Natural killer cell (primary cell): Measurements from ENCODE around the gene GNB1L. TPM values are rescaled to one million over a fixed set of nuclear protein-coding genes. Genes with fewer than 3 reads are reported as not detected.
"Not testable (repeated sequence)": the region's sequence is repeated elsewhere in the genome, so short reads cannot be mapped to it uniquely, and the experiment has no call there.

Source experiments
- ATAC-seq, 3 donors: fragments of 150-1000 bp in 2 of 3; fragments of 200-7000 bp in 1 of 3; cut with Tn5 transposase; 1 replicate in 1 of 3; 2 replicates in 2 of 3; pipeline ENCODE4 v1.10.0; 2021; ENCODE audit warnings: mild to moderate bottlenecking in 2 of 3, moderate library complexity in 2 of 3
- DNase-seq, 2 donors: peaks; one replicate each; pipeline versions ENCODE4 v3.0.0 to v3.0.0-alpha.2; 2013 to 2021; ENCODE audit warnings: mixed read lengths in 1 of 2
- H3K27ac ChIP-seq: one replicate; pipeline ENCODE4 v1.5.1; 2013; ENCODE audit warnings: mild to moderate bottlenecking, low read length
- H3K27me3 ChIP-seq: one replicate; pipeline ENCODE4 v1.6.1; 2013; ENCODE audit warnings: low read length; ENCODE audit not compliant: control insufficient read depth, insufficient read depth
- H3K36me3 ChIP-seq: one replicate; pipeline ENCODE4 v1.6.1; 2013; ENCODE audit warnings: low read length; ENCODE audit not compliant: control insufficient read depth, insufficient read depth
- H3K4me1 ChIP-seq: one replicate; pipeline ENCODE4 v1.6.1; 2013; ENCODE audit warnings: low read length; ENCODE audit not compliant: control insufficient read depth, insufficient read depth
- H3K4me3 ChIP-seq: one replicate; pipeline ENCODE4 v1.5.1; 2013; ENCODE audit warnings: low read length
- H3K9me3 ChIP-seq: one replicate; pipeline ENCODE4 v1.6.1; 2013; ENCODE audit warnings: low read length; ENCODE audit not compliant: control insufficient read depth, insufficient read depth
- H3K27ac Mint-ChIP-seq, 2 donors: one replicate each; pipeline ENCODE4 v1.8.0; 2022; ENCODE audit warnings: mild to moderate bottlenecking in 2 of 2, mixed read lengths in 2 of 2, moderate library complexity in 1 of 2
- H3K27me3 Mint-ChIP-seq, 2 donors: one replicate each; pipeline ENCODE4 v1.8.0; 2022; ENCODE audit warnings: low read depth in 2 of 2, mixed read lengths in 2 of 2
- H3K36me3 Mint-ChIP-seq: one replicate; pipeline ENCODE4 v1.8.0; 2022; ENCODE audit warnings: mixed read lengths
- H3K4me1 Mint-ChIP-seq, 2 donors: one replicate each; pipeline ENCODE4 v1.8.0; 2022; ENCODE audit warnings: mixed read lengths in 2 of 2
- H3K4me3 Mint-ChIP-seq: one replicate; pipeline ENCODE4 v1.8.0; 2022; ENCODE audit warnings: mild to moderate bottlenecking, moderate library complexity, mixed read lengths
- H3K9me3 Mint-ChIP-seq, 2 donors: one replicate each; pipeline ENCODE4 v1.8.0; 2022; ENCODE audit warnings: mixed read lengths in 2 of 2
- WGBS: methylation state at CpG from one replicate; pipeline ENCODE4 v1.1.7; 2013; ENCODE audit warnings: missing lambda C conversion rate; ENCODE audit not compliant: insufficient coverage; 5-methylcytosine and 5-hydroxymethylcytosine counted together
- intact Hi-C: fragments of 100-400 bp; cut with micrococcal nuclease; formaldehyde crosslinking; loops from one replicate; pipeline ENCODE4 v1.14.2; 2022
- total RNA-seq, 4 donors: library from RNA; stranded (reverse); fragments of 120-200 nt in 1 of 4; gene quantifications; one replicate each; pipeline versions ENCODE4 v1.2.3 to v1.2.4, GENCODE V29; 2013 to 2022
- TF ChIP-seq, protein P1 (sequence below): fragments of 200-600 bp; IDR thresholded peaks from one replicate; pipeline ENCODE4 v1.8.0; 2022; ENCODE audit warnings: antibody characterized with exemption

The GNB1L gene
- total RNA-seq, 3 donors from 2014 or later (not counting 1 experiment from before 2014, with no cell fraction given) = 5.1 to 5.3 (median 5.3) TPM

DNA sequence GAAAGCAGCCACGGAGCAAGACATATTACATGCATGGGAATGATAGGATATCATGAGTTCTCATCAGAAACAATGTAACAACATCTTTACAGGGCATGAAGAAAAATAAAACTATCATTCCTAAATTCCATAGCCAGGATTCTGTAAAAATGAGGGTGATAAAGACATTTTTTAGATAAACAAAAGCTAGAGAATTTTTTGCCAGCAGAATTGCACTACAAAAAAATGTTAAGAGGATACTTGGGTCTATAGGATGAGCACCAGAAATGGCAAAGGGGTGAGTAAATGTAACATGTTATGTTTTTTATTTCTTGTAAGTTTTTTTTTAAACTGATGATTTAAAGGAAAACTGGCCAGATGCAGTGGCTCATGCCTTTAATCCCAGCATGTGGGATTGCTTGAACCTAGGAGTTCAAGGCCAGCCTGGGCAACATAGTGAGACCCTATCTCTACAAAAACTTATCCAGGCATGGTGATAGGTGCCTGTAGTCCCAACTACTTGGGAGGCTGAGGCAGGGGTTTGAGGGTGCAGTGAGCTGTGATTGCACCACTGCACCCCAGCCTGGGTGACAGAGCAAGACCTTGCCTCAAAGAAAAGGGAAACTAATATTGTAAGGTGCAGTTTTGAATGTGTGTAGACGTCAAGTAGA lies 60.9 kb downstream of the GNB1L start:
- Mint-ChIP-seq H3K27ac (no peak overlapping the region), H3K9me3 (peaks cover 0 to 4% of the 10 kb centered on the region in 2 donors), H3K4me1 (no peaks in the 10 kb centered on the region), H3K27me3 (no peaks in the 10 kb centered on the region), H3K36me3 (no peaks in the 10 kb centered on the region), H3K4me3 (no peak overlapping the region)
- ATAC-seq (no peak), DNase-seq (no peak)
- H3K9me3 ChIP-seq = peaks cover 4% of the 10 kb centered on the region
- WGBS = 76% methylated on average over 1 of the region's 2 CpGs
- H3K4me3 ChIP-seq = no peak overlapping the region
- no peaks in the 10 kb centered on the region for H3K27me3 ChIP-seq
- intact Hi-C loops = no loop called here
- TF ChIP-seq, protein P1, sequence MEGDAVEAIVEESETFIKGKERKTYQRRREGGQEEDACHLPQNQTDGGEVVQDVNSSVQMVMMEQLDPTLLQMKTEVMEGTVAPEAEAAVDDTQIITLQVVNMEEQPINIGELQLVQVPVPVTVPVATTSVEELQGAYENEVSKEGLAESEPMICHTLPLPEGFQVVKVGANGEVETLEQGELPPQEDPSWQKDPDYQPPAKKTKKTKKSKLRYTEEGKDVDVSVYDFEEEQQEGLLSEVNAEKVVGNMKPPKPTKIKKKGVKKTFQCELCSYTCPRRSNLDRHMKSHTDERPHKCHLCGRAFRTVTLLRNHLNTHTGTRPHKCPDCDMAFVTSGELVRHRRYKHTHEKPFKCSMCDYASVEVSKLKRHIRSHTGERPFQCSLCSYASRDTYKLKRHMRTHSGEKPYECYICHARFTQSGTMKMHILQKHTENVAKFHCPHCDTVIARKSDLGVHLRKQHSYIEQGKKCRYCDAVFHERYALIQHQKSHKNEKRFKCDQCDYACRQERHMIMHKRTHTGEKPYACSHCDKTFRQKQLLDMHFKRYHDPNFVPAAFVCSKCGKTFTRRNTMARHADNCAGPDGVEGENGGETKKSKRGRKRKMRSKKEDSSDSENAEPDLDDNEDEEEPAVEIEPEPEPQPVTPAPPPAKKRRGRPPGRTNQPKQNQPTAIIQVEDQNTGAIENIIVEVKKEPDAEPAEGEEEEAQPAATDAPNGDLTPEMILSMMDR = no peak
- peaks cover 2% of the 10 kb centered on the region for H3K36me3 ChIP-seq
- no peaks in the 10 kb centered on the region for H3K4me1 ChIP-seq
- no peak overlapping the region for H3K27ac ChIP-seq

DNA sequence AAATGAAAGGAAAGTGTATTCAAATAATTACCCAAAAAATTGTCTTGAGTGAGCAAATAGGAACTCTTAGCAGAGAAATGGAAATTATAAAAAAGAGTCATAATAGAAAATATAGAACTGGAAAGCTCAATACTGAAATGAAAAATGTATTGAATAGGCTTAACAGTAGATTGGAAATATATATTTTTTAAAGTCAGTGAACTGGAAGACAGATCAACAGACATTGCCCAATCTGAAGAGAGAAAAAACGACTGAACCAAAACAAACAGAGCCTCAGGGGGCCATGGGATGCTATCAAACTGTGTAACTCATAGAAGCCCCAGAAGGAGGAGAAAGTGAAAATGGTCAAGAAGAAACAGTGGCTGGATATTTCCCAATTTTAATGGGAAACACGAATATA lies 61.5 kb downstream of the GNB1L start:
- Histone ChIP-seq H3K4me1 (no peaks in the 10 kb centered on the region), H3K27me3 (no peaks in the 10 kb centered on the region), H3K4me3 (no peak overlapping the region), H3K36me3 (peaks cover 2% of the 10 kb centered on the region), H3K27ac (no peak overlapping the region), H3K9me3 (peaks cover 4% of the 10 kb centered on the region)
- Mint-ChIP-seq H3K27me3 (no peaks in the 10 kb centered on the region), H3K4me3 (no peak overlapping the region), H3K36me3 (no peaks in the 10 kb centered on the region), H3K9me3 (peaks cover 0 to 4% of the 10 kb centered on the region in 2 donors), H3K27ac (no peak overlapping the region), H3K4me1 (peaks cover 0 to under 1% of the 10 kb centered on the region in 2 donors)
- no peak for DNase-seq
- intact Hi-C loops = no loop called here
- TF ChIP-seq, protein P1 = no peak
- 64% methylated on average over 1 of the region's 2 CpGs for WGBS
- no peak for ATAC-seq

DNA sequence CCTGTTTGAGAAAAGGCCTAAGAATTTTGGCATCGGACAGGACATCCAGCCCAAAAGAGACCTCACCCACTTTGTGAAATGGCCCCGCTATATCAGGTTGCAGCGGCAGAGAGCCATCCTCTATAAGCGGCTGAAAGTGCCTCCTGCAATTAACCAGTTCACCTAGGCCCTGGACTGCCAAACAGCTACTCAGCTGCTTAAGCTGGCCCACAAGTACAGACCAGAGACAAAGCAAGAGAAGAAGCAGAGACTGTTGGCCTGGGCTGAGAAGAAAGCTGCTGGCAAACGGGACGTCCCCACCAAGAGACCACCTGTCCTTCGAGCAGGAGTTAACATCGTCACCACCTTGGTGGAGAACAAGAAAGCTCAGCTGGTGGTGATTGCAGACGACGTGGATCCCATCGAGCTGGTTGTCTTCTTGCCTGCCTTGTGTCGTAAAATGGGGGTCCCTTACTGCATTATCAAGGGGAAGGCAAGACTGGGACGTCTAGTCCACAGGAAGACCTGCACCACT lies 62.2 kb downstream of the GNB1L start:
- H3K27me3 Mint-ChIP-seq, ATAC-seq, H3K27me3 ChIP-seq, H3K36me3 ChIP-seq, H3K27ac Mint-ChIP-seq, H3K4me1 ChIP-seq, H3K4me3 ChIP-seq, H3K27ac ChIP-seq, H3K4me1 Mint-ChIP-seq, H3K9me3 Mint-ChIP-seq, intact Hi-C loops, H3K4me3 Mint-ChIP-seq, H3K9me3 ChIP-seq, DNase-seq, H3K36me3 Mint-ChIP-seq: not testable (repeated sequence)
- 97% methylated on average over 13 of the region's 13 CpGs for WGBS

DNA sequence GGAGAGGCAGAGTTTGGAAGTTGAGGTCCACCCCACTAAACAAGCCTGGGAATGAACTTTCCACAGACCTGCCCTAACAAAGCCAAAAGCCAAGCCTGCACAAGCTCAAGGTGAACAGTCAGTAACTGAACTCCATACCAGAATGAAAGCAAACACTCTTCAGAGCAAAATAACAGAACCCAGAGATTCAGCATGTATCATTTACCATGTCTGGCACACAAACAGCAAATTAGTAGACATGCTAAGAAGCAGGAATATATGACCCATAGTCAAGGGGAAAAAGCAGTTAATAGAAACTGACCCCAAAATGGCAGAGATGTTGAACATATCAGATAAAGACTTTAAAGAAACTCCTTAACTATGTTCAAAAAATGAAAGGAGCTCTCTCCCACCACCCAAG lies 62.8 kb downstream of the GNB1L start:
- Histone ChIP-seq H3K27ac (no peak overlapping the region), H3K27me3 (no peaks in the 10 kb centered on the region), H3K4me3 (no peak overlapping the region), H3K9me3 (peaks cover 4% of the 10 kb centered on the region), H3K4me1 (no peaks in the 10 kb centered on the region), H3K36me3 (peaks cover 2% of the 10 kb centered on the region)
- Mint-ChIP-seq H3K27ac (no peak overlapping the region), H3K27me3 (no peaks in the 10 kb centered on the region), H3K9me3 (peaks cover 0 to 4% of the 10 kb centered on the region in 2 donors), H3K4me3 (no peak overlapping the region), H3K36me3 (no peaks in the 10 kb centered on the region), H3K4me1 (peaks cover 0 to 4% of the 10 kb centered on the region in 2 donors)
- no peak for DNase-seq
- TF ChIP-seq, protein P1 = no peak
- ATAC-seq = no peak
- intact Hi-C loops = no loop called here
